A673 (cell line): Measurements from ENCODE around the gene RHOV. TPM values are rescaled to one million over a fixed set of nuclear protein-coding genes. Genes with fewer than 3 reads are reported as not detected.

Experiments used
- BruUV-seq: library from RNA; stranded (reverse); fragments of 400-500 nt; replicated peaks from 2 replicates; lab custom pipeline; 2021; lab: Mats Ljungman, UMichigan
- CTCF ChIA-PET: fragments of 300-600 bp; sonication (Branson Sonifier 250); formaldehyde crosslinking; loops from one replicate; lab custom pipeline; 2022; ENCODE audit warnings: antibody characterized with exemption; lab: Charles Lee
- POLR2A ChIA-PET: fragments of 300-600 bp; sonication (Branson Sonifier 250); formaldehyde crosslinking; loops from one replicate; lab custom pipeline; 2022; ENCODE audit warnings: antibody characterized with exemption; ENCODE audit not compliant: low non-redundant PET; lab: Charles Lee
- DNase-seq: peaks from one replicate; pipeline ENCODE4 v3.0.0-alpha.2; 2015; ENCODE audit warnings: low spot score
- H3K27ac ChIP-seq: fragments of 200-600 bp; sonication (generic); 2 replicates; pipeline ENCODE4 v1.5.1; 2016; ENCODE audit warnings: mixed run types, low read depth, mild to moderate bottlenecking, mixed read lengths, antibody characterized with exemption, low read length; ENCODE audit not compliant: poor library complexity, severe bottlenecking
- H3K27me3 ChIP-seq: fragments of 200-600 bp; sonication (generic); replicated peaks from 2 replicates; pipeline ENCODE4 v1.6.1; 2017; ENCODE audit warnings: mixed run types, low read depth, mild to moderate bottlenecking, mixed read lengths, antibody characterized with exemption, low read length; ENCODE audit not compliant: insufficient read depth, poor library complexity
- H3K36me3 ChIP-seq: fragments of 200-600 bp; sonication (generic); 2 replicates; pipeline ENCODE4 v1.6.1; 2016; ENCODE audit warnings: mixed run types, mild to moderate bottlenecking, mixed read lengths, antibody characterized with exemption, low read length; ENCODE audit not compliant: insufficient read depth, poor library complexity, severe bottlenecking
- H3K4me1 ChIP-seq: fragments of 200-600 bp; sonication (generic); 2 replicates; pipeline ENCODE4 v1.6.1; 2017; ENCODE audit warnings: mixed run types, mild to moderate bottlenecking, mixed read lengths, antibody characterized with exemption, low read length; ENCODE audit not compliant: insufficient read depth, poor library complexity, severe bottlenecking
- H3K4me3 ChIP-seq: fragments of 200-600 bp; sonication (generic); 2 replicates; pipeline ENCODE4 v1.5.1; 2016; ENCODE audit warnings: low read depth, mixed run types, mild to moderate bottlenecking, mixed read lengths, low read length; ENCODE audit not compliant: poor library complexity, severe bottlenecking
- H3K9me3 ChIP-seq: fragments of 200-600 bp; sonication (generic); 2 replicates; pipeline ENCODE4 v1.6.1; 2016; ENCODE audit warnings: mixed run types, low read depth, mild to moderate bottlenecking, mixed read lengths, antibody characterized with exemption, low read length; ENCODE audit not compliant: poor library complexity, severe bottlenecking
- CTCF ChIP-seq: fragments of 300-800, 200-600 bp; sonication (generic); conservative IDR thresholded peaks from 2 replicates; pipeline ENCODE4 v1.5.1; 2017; ENCODE audit warnings: low read depth, mild to moderate bottlenecking, antibody characterized with exemption, low read length, moderate library complexity, mixed read lengths
- EZH2 ChIP-seq: fragments of 200-600 bp; sonication (generic); IDR thresholded peaks from 2 replicates; pipeline ENCODE4 v1.6.1; 2017; ENCODE audit warnings: borderline replicate concordance, low read depth, mild to moderate bottlenecking, mixed read lengths, antibody characterized with exemption, low read length; ENCODE audit not compliant: poor library complexity, severe bottlenecking
- intact Hi-C: fragments of 100-400 bp; cut with micrococcal nuclease; formaldehyde crosslinking; loops from one replicate; pipeline ENCODE4 v1.10.0; 2022; ENCODE audit not compliant: unreplicated experiment
- total RNA-seq: library from RNA; stranded (reverse); gene quantifications from 2 replicates; pipeline ENCODE4 v1.2.3, GENCODE V29; 2021

The RHOV gene
- total RNA-seq, 1 experiment from 2014 or later: 1.6 TPM

GRCh38 chr15:40847223-40847961 lies 26.6 kb downstream of the RHOV start:
- H3K27me3 ChIP-seq: peaks cover 21% of the 10 kb centered on the region
- CTCF ChIA-PET: interaction anchor here (1.4 kb wide), 1 partner anchor 11 kb away, joined by 5 read pairs; no protein-coding TSS in a partner anchor
- BruUV-seq: no TSS peak
- TF ChIP-seq EZH2 (no peak), CTCF (no peak)
- peaks cover 3% of the 10 kb centered on the region for H3K4me1 ChIP-seq
- intact Hi-C loops: no loop called here
- DNase-seq: peak; percentile 62
- H3K9me3 ChIP-seq: no peaks in the 10 kb centered on the region
- H3K27ac ChIP-seq: no peak overlapping the region
- POLR2A ChIA-PET: interaction anchor here (0.5 kb wide), 1 partner anchor 10 kb away, joined by 5 read pairs; no protein-coding TSS in a partner anchor
- H3K4me3 ChIP-seq: no peak overlapping the region
- no peaks in the 10 kb centered on the region for H3K36me3 ChIP-seq

GRCh38 chr15:40846841-40847222 lies 27.2 kb downstream of the RHOV start:
- no peaks in the 10 kb centered on the region for H3K9me3 ChIP-seq
- no peak overlapping the region for H3K27ac ChIP-seq
- intact Hi-C loops: no loop called here
- no peaks in the 10 kb centered on the region for H3K36me3 ChIP-seq
- no TSS peak for BruUV-seq
- ChIA-PET POLR2A (no interaction called here), CTCF (interaction anchor here (1.4 kb wide), 1 partner anchor 11 kb away, joined by 5 read pairs; no protein-coding TSS in a partner anchor)
- DNase-seq: no peak
- peaks cover 21% of the 10 kb centered on the region for H3K27me3 ChIP-seq
- TF ChIP-seq CTCF (no peak), EZH2 (no peak)
- peaks cover 3% of the 10 kb centered on the region for H3K4me1 ChIP-seq
- H3K4me3 ChIP-seq: no peak overlapping the region

- Histone ChIP-seq H3K36me3 (no peaks in the 10 kb centered on the region), H3K27ac (no peak overlapping the region), H3K27me3 (peaks cover 21% of the 10 kb centered on the region), H3K4me3 (no peak overlapping the region), H3K4me1 (peaks cover 3% of the 10 kb centered on the region), H3K9me3 (no peaks in the 10 kb centered on the region)
- ChIA-PET POLR2A (interaction anchor here (0.7 kb wide), 1 partner anchor 1588 kb away, joined by 3 read pairs; no protein-coding TSS in a partner anchor), CTCF (no interaction called here)
- intact Hi-C loops: no loop called here
- TF ChIP-seq EZH2 (no peak), CTCF (no peak)
- BruUV-seq: no TSS peak
- no peak for DNase-seq
These were observed 28.3 kb downstream of the RHOV start for GRCh38 chr15:40845511-40846284.
